ENCODE results near the gene SLC9A9.

SLC9A9 gene

GRCh38 chr3:143653493-143653892, 194.8 kb downstream of the SLC9A9 start:
- in situ Hi-C loops (cut with HindIII; ENCODE audit: low sequenced_read_pairs) = no loop called here

- in situ Hi-C loops (cut with HindIII; ENCODE audit: low sequenced_read_pairs) = no loop called here
Measured at GRCh38 chr3:143652118-143652517, 196.2 kb downstream of the SLC9A9 start.

- in situ Hi-C loops (cut with HindIII; ENCODE audit: low sequenced_read_pairs) = no loop called here
Measured at GRCh38 chr3:143650827-143651226, 197.4 kb downstream of the SLC9A9 start.

GRCh38 chr3:143650120-143650519, 198.1 kb downstream of the SLC9A9 start:
- in situ Hi-C loops (cut with HindIII; ENCODE audit: low sequenced_read_pairs) = no loop called here

- in situ Hi-C loops (cut with HindIII; ENCODE audit: low sequenced_read_pairs) = no loop called here
Measured at GRCh38 chr3:143648708-143649107, 199.6 kb downstream of the SLC9A9 start.

- in situ Hi-C loops (cut with HindIII; ENCODE audit: low sequenced_read_pairs) = no loop called here
Measured at GRCh38 chr3:143648218-143648617, 200.1 kb downstream of the SLC9A9 start.

- in situ Hi-C loops (cut with HindIII; ENCODE audit: low sequenced_read_pairs) = no loop called here
Measured at GRCh38 chr3:143644370-143645089, 203.7 kb downstream of the SLC9A9 start.

- in situ Hi-C loops (cut with HindIII; ENCODE audit: low sequenced_read_pairs) = no loop called here
Measured at GRCh38 chr3:143643905-143644304, 204.4 kb downstream of the SLC9A9 start.

GRCh38 chr3:143640774-143641173, 207.5 kb downstream of the SLC9A9 start:
- in situ Hi-C loops (cut with HindIII; ENCODE audit: low sequenced_read_pairs) = no loop called here

- in situ Hi-C loops (cut with HindIII; ENCODE audit: low sequenced_read_pairs) = no loop called here
Measured at GRCh38 chr3:143637133-143637532, 211.1 kb downstream of the SLC9A9 start.

- in situ Hi-C loops (cut with HindIII; ENCODE audit: low sequenced_read_pairs) = no loop called here
Measured at GRCh38 chr3:143634991-143635390, 213.3 kb downstream of the SLC9A9 start.

GRCh38 chr3:143634427-143634826, 213.8 kb downstream of the SLC9A9 start:
- in situ Hi-C loops (cut with HindIII; ENCODE audit: low sequenced_read_pairs) = no loop called here

GRCh38 chr3:143633816-143634215, 214.5 kb downstream of the SLC9A9 start:
- in situ Hi-C loops (cut with HindIII; ENCODE audit: low sequenced_read_pairs) = no loop called here

- in situ Hi-C loops (cut with HindIII; ENCODE audit: low sequenced_read_pairs) = no loop called here
Measured at GRCh38 chr3:143629726-143630125, 218.5 kb downstream of the SLC9A9 start.

- in situ Hi-C loops (cut with HindIII; ENCODE audit: low sequenced_read_pairs) = no loop called here
Measured at GRCh38 chr3:143628971-143629370, 219.3 kb downstream of the SLC9A9 start.

- in situ Hi-C loops (cut with HindIII; ENCODE audit: low sequenced_read_pairs) = no loop called here
Measured at GRCh38 chr3:143627336-143627735, 220.9 kb downstream of the SLC9A9 start.

- in situ Hi-C loops (cut with HindIII; ENCODE audit: low sequenced_read_pairs) = no loop called here
Measured at GRCh38 chr3:143619231-143619630, 229.0 kb downstream of the SLC9A9 start.

GRCh38 chr3:143617050-143617449, 231.2 kb downstream of the SLC9A9 start:
- in situ Hi-C loops (cut with HindIII; ENCODE audit: low sequenced_read_pairs) = no loop called here

GRCh38 chr3:143613226-143613625, 235.0 kb downstream of the SLC9A9 start:
- in situ Hi-C loops (cut with HindIII; ENCODE audit: low sequenced_read_pairs) = no loop called here

- in situ Hi-C loops (cut with HindIII; ENCODE audit: low sequenced_read_pairs) = no loop called here
Measured at GRCh38 chr3:143612541-143612940, 235.7 kb downstream of the SLC9A9 start.

- in situ Hi-C loops (cut with HindIII; ENCODE audit: low sequenced_read_pairs) = no loop called here
Measured at GRCh38 chr3:143608966-143609365, 239.3 kb downstream of the SLC9A9 start.

- in situ Hi-C loops (cut with HindIII; ENCODE audit: low sequenced_read_pairs) = no loop called here
Measured at GRCh38 chr3:143605233-143605950, 242.9 kb downstream of the SLC9A9 start.
